Activated naive CD4-positive, alpha-beta T cell treated with anti-CD3 and anti-CD28 coated beads for 36 hours (primary cell): ENCODE data around the gene WASF2. TPM values are rescaled to one million over a fixed set of nuclear protein-coding genes. Genes with fewer than 3 reads are reported as not detected.
"Not testable (repeated sequence)": the region's sequence is repeated elsewhere in the genome, so short reads cannot be mapped to it uniquely, and the experiment has no call there.

Source experiments
- CTCF ChIA-PET: fragments of 350-600 bp; sonication (Branson Sonifier 250); formaldehyde crosslinking; loops from one replicate; lab custom pipeline; 2021; ENCODE audit warnings: antibody characterized with exemption; lab: Charles Lee
- DNase-seq: peaks from one replicate; pipeline ENCODE4 v3.0.0-alpha.2; 2020
- H3K27ac Mint-ChIP-seq: one replicate; pipeline ENCODE4 v1.8.0; 2021; ENCODE audit warnings: mild to moderate bottlenecking, mixed read lengths
- H3K27me3 Mint-ChIP-seq: one replicate; pipeline ENCODE4 v1.8.0; 2021; ENCODE audit warnings: low read depth, mixed read lengths
- H3K36me3 Mint-ChIP-seq: one replicate; pipeline ENCODE4 v1.8.0; 2021; ENCODE audit warnings: low read depth, mixed read lengths
- H3K4me1 Mint-ChIP-seq: one replicate; pipeline ENCODE4 v1.8.0; 2021; ENCODE audit warnings: low read depth, mixed read lengths
- H3K4me3 Mint-ChIP-seq: one replicate; pipeline ENCODE4 v1.8.0; 2021; ENCODE audit warnings: mild to moderate bottlenecking, moderate library complexity, mixed read lengths
- H3K9me3 Mint-ChIP-seq: one replicate; pipeline ENCODE4 v1.8.0; 2021; ENCODE audit warnings: mixed read lengths
- intact Hi-C: fragments of 100-400 bp; cut with micrococcal nuclease; formaldehyde crosslinking; loops from one replicate; pipeline ENCODE4 v1.15.1; 2023
- total RNA-seq, 2 experiments: library from RNA; stranded (reverse); gene quantifications; one replicate each; pipeline ENCODE4 v1.2.3, GENCODE V29; 2021

The WASF2 gene
- total RNA-seq, 2 experiments from 2014 or later = 105 to 106 TPM

DNA sequence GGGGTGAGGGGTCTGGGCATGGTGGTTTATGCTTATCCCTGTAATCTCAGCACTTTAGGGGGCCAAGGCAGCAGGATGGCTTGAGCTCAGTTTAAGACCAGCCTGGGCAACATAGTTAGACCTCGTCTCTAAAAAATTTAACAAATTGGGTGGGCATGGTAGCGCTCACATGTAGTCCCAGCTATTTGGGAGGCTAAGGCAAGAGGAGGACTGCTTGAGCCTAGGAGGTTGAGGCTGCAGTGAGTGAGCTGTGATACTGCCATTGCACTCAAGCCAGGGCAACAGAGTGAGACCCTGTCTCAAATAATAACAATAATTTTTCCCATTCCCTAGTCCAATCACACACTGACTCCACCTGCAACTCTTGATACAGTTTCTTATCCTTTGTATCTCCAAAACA, 6.3 kb downstream of the WASF2 start:
- peaks cover 61% of the 10 kb centered on the region for H3K4me1 Mint-ChIP-seq
- CTCF ChIA-PET = no interaction called here

GRCh38 chr1:27481994-27482620, 7.9 kb downstream of the WASF2 start:
- Mint-ChIP-seq H3K4me3 (no peak overlapping the region), H3K27me3 (no peaks in the 10 kb centered on the region), H3K36me3 (peaks cover 2% of the 10 kb centered on the region)

More for the DNA sequence above, 6.3 kb downstream of the WASF2 start:
- no peaks in the 10 kb centered on the region for H3K36me3 Mint-ChIP-seq
- no peak for DNase-seq
- no peak overlapping the region for H3K27ac Mint-ChIP-seq
- no peaks in the 10 kb centered on the region for H3K27me3 Mint-ChIP-seq
- no peak overlapping the region for H3K4me3 Mint-ChIP-seq
- H3K9me3 Mint-ChIP-seq = no peaks in the 10 kb centered on the region
- intact Hi-C loops = loop anchor here (5.0 kb wide), 1 partner anchor 56 kb away; no protein-coding TSS in a partner anchor

GRCh38 chr1:27478098-27478497, 11.9 kb downstream of the WASF2 start:
- intact Hi-C loops = loop anchor here (1.0 kb wide), 1 partner anchor 33 kb away; no protein-coding TSS in a partner anchor
- Mint-ChIP-seq H3K4me3 (no peak overlapping the region), H3K9me3 (no peaks in the 10 kb centered on the region), H3K36me3 (peaks cover 2% of the 10 kb centered on the region), H3K27me3 (no peaks in the 10 kb centered on the region), H3K27ac (peak overlapping the region; percentile 70), H3K4me1 (peaks cover 86% of the 10 kb centered on the region)
- CTCF ChIA-PET = interaction anchor here (0.6 to 1.4 kb wide), 4 partner anchors 16 to 62 kb away, joined by 3 to 9 read pairs (median 4); no protein-coding TSS in a partner anchor
- DNase-seq = no peak

More at GRCh38 chr1:27481994-27482620, 7.9 kb downstream of the WASF2 start:
- Mint-ChIP-seq H3K4me1 (peaks cover 64% of the 10 kb centered on the region), H3K27ac (peak overlapping the region; percentile 81), H3K9me3 (no peaks in the 10 kb centered on the region)
- CTCF ChIA-PET = interaction anchor here (0.7 to 0.9 kb wide), 3 partner anchors 28 to 66 kb away, joined by 3 read pairs; no protein-coding TSS in a partner anchor
- intact Hi-C loops = loop anchor here (1.0 to 5.0 kb wide), 4 partner anchors 8 to 55 kb away; partner anchors contain the start of gene WASF2
- no peak for DNase-seq

DNA sequence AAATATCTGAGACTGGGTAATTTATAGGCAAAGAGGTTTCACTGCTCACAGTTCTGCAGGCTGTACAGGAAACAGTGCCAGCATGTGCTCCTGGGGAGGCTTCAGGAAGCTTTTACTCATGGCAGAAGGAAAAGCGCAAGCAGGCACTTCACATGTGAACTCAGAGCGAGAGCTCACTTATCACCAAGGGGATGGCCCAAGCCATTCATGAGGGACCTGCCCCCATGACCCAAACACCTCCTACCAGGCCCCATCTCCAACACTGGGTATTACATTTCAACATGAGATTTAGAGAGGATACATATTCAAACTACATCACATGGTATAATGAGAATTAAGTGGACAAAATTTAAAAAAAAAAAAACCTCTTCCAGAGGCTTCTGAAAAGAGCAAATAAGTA, 13.7 kb downstream of the WASF2 start:
- intact Hi-C loops = no loop called here
- peaks cover 81% of the 10 kb centered on the region for H3K4me1 Mint-ChIP-seq
- H3K36me3 Mint-ChIP-seq = peaks cover 7% of the 10 kb centered on the region
- DNase-seq = peak; percentile 74
- no peaks in the 10 kb centered on the region for H3K27me3 Mint-ChIP-seq
- no peaks in the 10 kb centered on the region for H3K9me3 Mint-ChIP-seq
- no peak overlapping the region for H3K4me3 Mint-ChIP-seq
- CTCF ChIA-PET = interaction anchor here (0.5 to 1.0 kb wide), 4 partner anchors 14 to 166 kb away, joined by 3 to 6 read pairs (median 3); partner anchors contain the start of gene WASF2
- H3K27ac Mint-ChIP-seq = peak overlapping the region; percentile 76

DNA sequence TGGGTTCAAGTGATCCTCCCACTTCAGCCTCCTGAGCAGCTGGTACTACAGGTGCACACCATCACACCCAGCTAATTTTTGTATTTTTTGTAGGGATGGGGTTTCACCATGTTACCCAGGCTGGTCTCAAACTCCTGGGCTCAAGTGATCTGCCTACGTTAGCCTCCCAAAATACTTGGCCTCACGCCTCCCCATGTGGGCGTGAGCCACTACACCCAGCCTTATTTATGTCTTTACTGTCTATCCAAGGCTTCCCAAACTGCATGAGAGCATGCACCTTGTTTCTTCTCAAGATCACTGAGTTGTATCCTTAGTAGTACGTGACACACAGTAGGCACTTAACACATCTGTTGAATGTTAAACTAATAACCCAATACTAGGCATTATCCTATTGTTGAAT, 14.2 kb downstream of the WASF2 start:
- CTCF ChIA-PET = interaction anchor here (0.5 to 0.7 kb wide), 3 partner anchors 86 to 167 kb away, joined by 3 to 6 read pairs (median 3); no protein-coding TSS in a partner anchor
- no peak overlapping the region for H3K4me3 Mint-ChIP-seq
- DNase-seq = no peak
- intact Hi-C loops = no loop called here
- no peak overlapping the region for H3K27ac Mint-ChIP-seq
- no peaks in the 10 kb centered on the region for H3K27me3 Mint-ChIP-seq
- peaks cover 10% of the 10 kb centered on the region for H3K36me3 Mint-ChIP-seq
- peaks cover 78% of the 10 kb centered on the region for H3K4me1 Mint-ChIP-seq
- H3K9me3 Mint-ChIP-seq = no peaks in the 10 kb centered on the region

GRCh38 chr1:27473755-27474154, 16.2 kb downstream of the WASF2 start:
- Mint-ChIP-seq H3K9me3 (no peaks in the 10 kb centered on the region), H3K4me3 (no peak overlapping the region), H3K4me1 (peaks cover 84% of the 10 kb centered on the region), H3K36me3 (peaks cover 21% of the 10 kb centered on the region), H3K27me3 (no peaks in the 10 kb centered on the region), H3K27ac (peak overlapping the region; percentile 8)
- DNase-seq = peak; percentile 45
- CTCF ChIA-PET = interaction anchor here (0.6 kb wide), 1 partner anchor 33 kb away, joined by 3 read pairs; no protein-coding TSS in a partner anchor
- intact Hi-C loops = loop anchor here (1.0 kb wide), 1 partner anchor 9 kb away; no protein-coding TSS in a partner anchor

- intact Hi-C loops, H3K9me3 Mint-ChIP-seq, H3K27ac Mint-ChIP-seq, DNase-seq, H3K4me3 Mint-ChIP-seq, H3K27me3 Mint-ChIP-seq: not testable (repeated sequence)
- Mint-ChIP-seq H3K4me1 (peaks cover 84% of the 10 kb centered on the region), H3K36me3 (peaks cover 20% of the 10 kb centered on the region)
- CTCF ChIA-PET = interaction anchor here (0.6 to 1.5 kb wide), 5 partner anchors 15 to 647 kb away, joined by 3 to 4 read pairs (median 3); no protein-coding TSS in a partner anchor
These were observed 17.9 kb downstream of the WASF2 start for GRCh38 chr1:27472098-27472497.

DNA sequence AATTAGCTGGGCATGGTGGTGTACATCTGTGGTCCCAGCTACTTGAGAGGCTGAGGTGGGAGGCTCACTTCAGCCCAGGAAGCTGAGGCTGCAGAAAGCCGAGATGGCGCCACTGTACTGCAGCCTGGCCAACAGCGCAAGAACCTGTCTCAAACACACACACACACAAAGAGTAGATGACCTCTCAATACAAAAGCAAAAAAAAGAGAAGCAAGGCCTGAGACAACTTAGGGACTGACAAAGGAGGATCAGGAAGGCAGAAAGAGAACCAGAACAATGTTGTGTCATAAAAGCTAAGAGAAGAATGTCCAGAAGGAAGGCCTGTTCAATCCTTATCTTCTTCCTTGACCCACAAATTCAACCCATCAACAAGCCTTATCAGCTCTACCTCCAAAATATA, 18.5 kb downstream of the WASF2 start:
- H3K27ac Mint-ChIP-seq = peak overlapping the region; percentile 68
- CTCF ChIA-PET = interaction anchor here (0.6 to 1.5 kb wide), 4 partner anchors 14 to 646 kb away, joined by 3 to 4 read pairs (median 3); no protein-coding TSS in a partner anchor
- H3K4me1 Mint-ChIP-seq = peaks cover 79% of the 10 kb centered on the region
- H3K9me3 Mint-ChIP-seq = no peaks in the 10 kb centered on the region
- H3K27me3 Mint-ChIP-seq = no peaks in the 10 kb centered on the region
- H3K36me3 Mint-ChIP-seq = peaks cover 20% of the 10 kb centered on the region
- no peak overlapping the region for H3K4me3 Mint-ChIP-seq
- no peak for DNase-seq
- intact Hi-C loops = no loop called here

- peaks cover 77% of the 10 kb centered on the region for H3K4me1 Mint-ChIP-seq
- H3K27me3 Mint-ChIP-seq = no peaks in the 10 kb centered on the region
- CTCF ChIA-PET = interaction anchor here (0.7 to 1.0 kb wide), 2 partner anchors 24 to 53 kb away, joined by 4 to 5 read pairs; no protein-coding TSS in a partner anchor
- DNase-seq = no peak
- intact Hi-C loops = no loop called here
- no peaks in the 10 kb centered on the region for H3K9me3 Mint-ChIP-seq
- no peak overlapping the region for H3K4me3 Mint-ChIP-seq
- peak overlapping the region; percentile 26 for H3K27ac Mint-ChIP-seq
- peaks cover 25% of the 10 kb centered on the region for H3K36me3 Mint-ChIP-seq
These were observed 20.6 kb downstream of the WASF2 start for GRCh38 chr1:27469334-27469733.

DNA sequence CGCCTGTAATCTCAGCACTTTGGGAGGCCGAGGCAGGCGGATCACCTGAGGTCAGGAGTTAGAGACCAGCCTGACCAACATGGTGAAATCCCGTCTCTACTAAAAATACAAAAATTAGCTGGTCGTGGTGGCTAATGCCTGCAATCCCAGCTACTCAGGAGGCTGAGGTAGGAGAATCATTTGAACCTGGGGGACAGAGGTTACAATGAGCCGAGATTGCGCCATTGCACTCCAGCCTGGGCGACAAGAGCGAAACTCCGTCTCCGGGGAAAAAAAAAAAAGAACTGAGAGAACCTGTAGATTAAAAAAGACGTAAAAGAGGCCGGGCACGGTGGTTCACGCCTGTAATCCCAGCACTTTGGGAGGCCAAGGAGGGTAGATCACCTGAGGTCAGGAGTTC, 21.6 kb downstream of the WASF2 start:
- H3K27ac Mint-ChIP-seq, H3K27me3 Mint-ChIP-seq, H3K9me3 Mint-ChIP-seq, CTCF ChIA-PET, intact Hi-C loops, DNase-seq, H3K4me3 Mint-ChIP-seq: not testable (repeated sequence)
- H3K4me1 Mint-ChIP-seq = peaks cover 68% of the 10 kb centered on the region
- H3K36me3 Mint-ChIP-seq = peaks cover 25% of the 10 kb centered on the region

DNA sequence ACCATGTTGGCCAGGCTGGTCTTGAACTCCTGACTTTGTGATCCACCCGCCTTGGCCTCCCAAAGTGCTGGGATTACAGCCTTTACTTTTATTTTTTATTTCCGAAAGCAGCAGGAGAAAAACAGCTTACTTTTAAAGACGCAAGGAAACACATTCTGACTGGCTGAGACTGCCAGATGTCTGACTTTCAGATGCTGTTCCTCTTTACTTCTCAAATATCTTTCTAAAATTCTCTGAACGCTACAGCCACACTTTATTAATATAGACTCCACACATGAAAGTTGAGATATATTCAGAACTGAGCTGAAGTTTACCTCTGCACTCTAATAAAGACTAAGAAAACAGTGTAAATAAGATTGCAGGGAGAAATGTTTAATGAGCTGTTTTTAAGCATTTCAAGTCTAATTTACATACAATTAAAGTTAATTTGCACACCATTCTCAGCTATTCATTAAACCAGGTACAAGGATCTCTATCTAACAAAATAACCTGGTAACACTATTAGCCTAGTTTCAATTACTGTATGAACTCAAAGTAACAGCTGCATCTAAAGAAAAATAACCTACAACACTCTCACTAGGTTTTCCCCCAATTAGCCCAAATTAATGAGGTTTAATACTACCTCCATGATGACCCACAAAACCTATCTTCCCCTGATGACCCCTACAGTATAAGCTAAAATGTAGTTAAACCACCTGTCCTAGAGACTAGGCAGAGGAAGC, 24.9 kb downstream of the WASF2 start:
- intact Hi-C loops = no loop called here
- CTCF ChIA-PET = interaction anchor here (0.8 to 1.9 kb wide), 5 partner anchors 15 to 198 kb away, joined by 3 to 7 read pairs (median 3); no protein-coding TSS in a partner anchor
- Mint-ChIP-seq H3K4me1 (peaks cover 59% of the 10 kb centered on the region), H3K4me3 (no peak overlapping the region), H3K27ac (no peak overlapping the region), H3K9me3 (no peaks in the 10 kb centered on the region), H3K36me3 (peaks cover 15% of the 10 kb centered on the region), H3K27me3 (no peaks in the 10 kb centered on the region)
- DNase-seq = no peak

DNA sequence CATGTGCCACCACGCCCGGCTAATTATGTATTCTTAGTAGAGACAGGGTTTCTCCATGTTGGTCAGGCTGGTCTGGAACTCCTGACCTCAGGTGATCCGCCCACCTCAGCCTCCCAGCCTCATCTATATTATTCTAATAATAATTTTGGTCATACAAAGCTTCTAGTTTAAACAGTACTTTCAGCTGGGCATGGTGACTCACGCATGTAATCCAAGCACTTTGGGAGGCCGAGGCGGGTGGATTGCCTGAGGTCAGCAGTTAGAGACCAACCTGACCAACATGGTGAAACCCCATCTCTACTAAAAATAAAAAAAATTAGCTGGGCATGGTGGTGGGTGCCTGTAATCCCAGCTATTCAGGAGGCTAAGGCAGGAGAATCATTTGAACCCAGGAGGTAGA, 26.1 kb downstream of the WASF2 start:
- intact Hi-C loops, H3K27me3 Mint-ChIP-seq, DNase-seq, H3K9me3 Mint-ChIP-seq, H3K36me3 Mint-ChIP-seq, H3K4me3 Mint-ChIP-seq, H3K27ac Mint-ChIP-seq: not testable (repeated sequence)
- CTCF ChIA-PET = interaction anchor here (0.9 to 1.9 kb wide), 2 partner anchors 17 to 35 kb away, joined by 6 to 7 read pairs; no protein-coding TSS in a partner anchor
- peaks cover 49% of the 10 kb centered on the region for H3K4me1 Mint-ChIP-seq
